Measurements from ENCODE around the gene POU4F1. TPM values are rescaled to one million over a fixed set of nuclear protein-coding genes. Genes with fewer than 3 reads are reported as not detected.

Gene POU4F1
- total and polyA plus RNA-seq, 2 donors (not counting 3 experiments of a cell fraction or from before 2014, with no cell fraction given) = 0.30 to 1.1 TPM

GRCh38 chr13:78623132-78623531, 19.8 kb upstream of the POU4F1 start:
- Histone ChIP-seq H3K4me1 (ENCODE audit: control insufficient read depth, extremely low read depth, insufficient read depth, low read length) (no peaks in the 10 kb centered on the region), H3K27ac (ENCODE audit: insufficient read depth, low read depth, low read length) (no peak overlapping the region), H3K9me3 (replicated peaks; ENCODE audit: control insufficient read depth, insufficient read depth, low read length) (no peaks in the 10 kb centered on the region), H3K79me2 (ENCODE audit: control insufficient read depth, insufficient read depth, low read length) (peaks cover 2% of the 10 kb centered on the region), H3K9me1 (replicated peaks; ENCODE audit: control insufficient read depth, extremely low read depth, insufficient read depth, low read length) (no peaks in the 10 kb centered on the region), H3K27me3 (ENCODE audit: control insufficient read depth in 2 of 2, insufficient read depth in 2 of 2, low read length in 2 of 2) (no peaks in the 10 kb centered on the region), H2AFZ (ENCODE audit: low read depth, low read length) (no peak overlapping the region), H3K36me3 (ENCODE audit: control insufficient read depth in 2 of 2, extremely low read depth in 1 of 2, insufficient read depth in 2 of 2, low read length in 2 of 2) (peaks cover 2 to 4% of the 10 kb centered on the region in 2 experiments), H3K9ac (replicated peaks; ENCODE audit: extremely low read depth, insufficient read depth, low read length) (no peak overlapping the region), H3K4me3 (replicated peaks in 1 of 3; ENCODE audit: insufficient read depth in 1 of 3, low read depth in 1 of 3, low read length in 3 of 3) (no peak overlapping the region), H4K20me1 (replicated peaks; ENCODE audit: control insufficient read depth, extremely low read depth, insufficient read depth, low read length) (no peaks in the 10 kb centered on the region), H3K4me2 (ENCODE audit: insufficient read depth, low read length) (no peak overlapping the region)
- BruUV-seq (replicated peaks) = no TSS peak
- ChIA-PET CTCF (interaction anchor here (1.5 kb wide), 1 partner anchor 10 kb away, joined by 6 read pairs; no protein-coding TSS in a partner anchor), POLR2A (no interaction called here)
- DNase-seq (ENCODE audit: low read depth, low spot score) = no peak
- dilution Hi-C loops (cut with MboI; ENCODE audit: extremely low pct_ligation_motif_present, low sequenced_read_pairs) = no loop called here
- TF ChIP-seq MYC (IDR thresholded peaks at IDR 0.05; ENCODE audit: low read depth, low read length) (no peak), JUN (IDR thresholded peaks at IDR 0.05; ENCODE audit: borderline replicate concordance, insufficient read depth, insufficient read length, low read depth) (no peak), POLR2A (IDR thresholded peaks at IDR 0.05; ENCODE audit: low read depth, low read length) (no peak), CTCF (IDR thresholded peaks at IDR 0.05; ENCODE audit: extremely low read depth in 1 of 2, insufficient read depth in 1 of 2, low read depth in 1 of 2, low read length in 2 of 2) (no peak), MAX (IDR thresholded peaks at IDR 0.05; ENCODE audit: insufficient read depth, insufficient read length) (no peak), EZH2 (IDR thresholded peaks at IDR 0.05; ENCODE audit: borderline replicate concordance, low read depth, low read length, severe bottlenecking) (no peak), FOS (IDR thresholded peaks at IDR 0.05; ENCODE audit: borderline replicate concordance, insufficient read depth, low read length) (no peak)
- intact Hi-C loops (cut with micrococcal nuclease) = no loop called here
- no peak for FAIRE-seq
